ENCODE measurements around the gene CCDC9B.

Gene CCDC9B

DNA sequence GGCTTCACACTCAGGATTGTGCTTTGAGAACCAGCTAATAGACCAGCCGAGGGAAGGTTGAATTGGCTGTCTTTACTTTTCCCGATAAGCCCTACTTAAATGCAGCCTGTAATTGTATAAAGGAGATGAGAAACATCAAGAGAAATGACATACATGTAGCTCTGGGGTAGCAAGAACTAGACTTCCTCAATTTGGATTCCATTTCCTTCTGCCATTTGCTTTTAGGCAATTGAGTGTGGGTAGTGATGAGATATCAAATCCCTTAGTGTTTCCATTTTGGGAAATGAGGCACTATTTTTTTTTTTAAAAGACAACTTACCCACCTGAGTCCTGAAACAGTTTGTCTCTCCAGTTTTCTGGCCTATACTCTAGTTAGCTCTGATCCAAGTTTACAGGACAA lies 15.0 kb downstream of the CCDC9B start:
- no peak for DNase-seq

DNA sequence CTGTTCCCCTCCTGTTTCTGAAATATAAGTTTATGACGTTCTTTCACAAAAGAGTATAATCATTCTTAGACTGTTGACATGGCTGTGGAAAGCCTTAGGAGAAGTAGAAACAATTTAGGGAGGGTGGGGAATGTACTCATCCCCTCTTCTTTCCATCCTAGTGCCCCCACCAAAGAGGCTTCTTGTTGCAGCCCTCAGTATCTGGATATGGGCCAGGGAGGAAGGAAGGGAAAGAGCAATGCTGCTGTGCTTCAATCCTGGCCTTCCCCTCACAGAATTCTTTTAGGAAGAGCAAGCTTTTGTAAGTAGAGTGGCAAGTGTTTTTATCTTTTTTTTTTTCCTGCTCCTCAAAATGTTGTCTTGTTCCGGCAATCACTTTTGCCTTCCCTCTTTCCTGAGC lies 15.6 kb downstream of the CCDC9B start:
- no peak for DNase-seq

DNA sequence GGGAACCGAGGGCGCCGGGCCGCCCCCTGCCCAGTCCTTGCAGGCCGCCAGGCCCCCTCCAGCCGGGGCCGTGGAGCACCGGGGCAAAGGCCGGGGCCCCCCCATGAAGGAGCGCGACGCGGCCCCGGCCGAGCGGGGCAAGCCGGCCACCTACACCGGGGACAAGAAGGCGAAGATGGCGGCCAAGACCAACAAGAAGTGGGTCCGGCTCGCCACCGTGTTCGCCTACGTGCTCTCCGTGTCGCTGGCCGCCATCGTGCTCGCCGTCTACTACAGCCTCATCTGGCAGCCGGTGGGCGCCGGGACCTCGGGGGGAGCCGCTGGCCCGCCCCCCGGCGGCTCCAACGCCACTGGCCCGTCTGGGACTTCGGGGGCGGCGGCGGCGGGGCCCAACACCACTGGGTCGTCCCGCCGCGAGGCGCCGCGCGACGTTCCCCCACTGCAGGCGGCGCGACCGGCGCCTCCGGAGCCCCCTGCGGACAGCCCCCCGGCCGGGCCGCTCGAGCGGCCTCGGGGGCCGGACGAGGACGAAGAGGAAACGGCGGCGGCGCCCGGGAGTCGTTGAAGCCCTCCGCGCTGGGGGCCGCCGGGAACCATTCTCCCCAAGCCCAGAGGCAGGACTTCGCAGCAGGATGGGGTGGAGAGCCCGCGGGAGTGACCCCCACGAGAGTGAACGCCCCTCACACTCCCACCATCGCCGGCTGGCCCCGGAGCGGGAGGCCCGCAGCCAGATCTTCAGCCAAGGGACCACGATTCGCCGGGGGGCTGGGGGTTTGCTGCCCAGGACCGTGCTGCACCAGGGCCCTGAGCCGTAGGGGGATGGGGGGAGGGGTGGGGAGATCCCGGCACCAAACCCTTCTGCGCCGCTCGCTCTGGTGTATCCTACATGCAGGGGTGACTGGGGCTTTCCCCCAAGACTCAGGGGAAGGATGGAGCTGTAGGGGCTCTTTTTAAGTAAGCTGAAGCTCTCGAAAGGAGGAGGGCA lies 16.5 kb downstream of the CCDC9B start:
- peak; percentile 45 for DNase-seq

DNA sequence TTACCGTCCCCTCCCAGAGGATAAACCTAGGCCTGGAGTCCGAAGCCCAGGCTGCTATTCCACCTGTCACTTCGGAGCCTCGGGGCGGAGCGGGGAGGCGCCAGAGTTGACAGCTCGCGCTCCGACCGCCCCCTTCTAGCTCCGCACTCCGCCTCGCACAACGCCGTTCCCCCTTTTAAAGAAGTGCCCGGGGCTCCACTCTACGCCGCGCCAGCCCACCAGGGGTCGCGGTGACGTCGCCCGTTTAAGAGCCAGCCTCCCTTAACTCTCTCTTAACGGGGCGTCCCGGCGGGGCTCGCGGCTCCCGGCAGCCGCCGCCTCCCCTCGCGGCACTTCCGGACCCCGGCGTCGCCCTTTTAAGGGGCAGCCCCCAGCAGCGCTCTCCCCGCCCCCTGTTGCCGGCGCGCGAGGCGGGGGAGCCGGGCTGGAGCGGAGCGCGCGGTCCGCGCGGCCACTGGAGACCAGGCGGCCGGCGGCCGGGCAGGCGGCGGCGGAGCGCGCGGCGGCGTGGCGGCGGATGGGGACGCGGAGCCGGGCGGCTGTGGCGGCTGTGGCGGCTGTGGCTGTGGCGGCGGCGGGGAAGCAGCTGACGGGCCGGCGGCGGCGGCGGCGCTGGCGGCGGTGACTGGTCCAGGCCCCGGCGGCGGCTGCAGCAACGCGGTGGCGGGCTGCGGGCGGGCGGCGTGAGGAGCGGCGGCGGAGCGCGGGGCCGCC lies 17.3 kb downstream of the CCDC9B start, which contains the start of gene INAFM2:
TSS of gene INAFM2 (plus strand) at position 454 of the 714 bp plus-strand sequence. CDS start 364 bp downstream, outside the sequence.
- DNase-seq = peak; percentile 91

DNA sequence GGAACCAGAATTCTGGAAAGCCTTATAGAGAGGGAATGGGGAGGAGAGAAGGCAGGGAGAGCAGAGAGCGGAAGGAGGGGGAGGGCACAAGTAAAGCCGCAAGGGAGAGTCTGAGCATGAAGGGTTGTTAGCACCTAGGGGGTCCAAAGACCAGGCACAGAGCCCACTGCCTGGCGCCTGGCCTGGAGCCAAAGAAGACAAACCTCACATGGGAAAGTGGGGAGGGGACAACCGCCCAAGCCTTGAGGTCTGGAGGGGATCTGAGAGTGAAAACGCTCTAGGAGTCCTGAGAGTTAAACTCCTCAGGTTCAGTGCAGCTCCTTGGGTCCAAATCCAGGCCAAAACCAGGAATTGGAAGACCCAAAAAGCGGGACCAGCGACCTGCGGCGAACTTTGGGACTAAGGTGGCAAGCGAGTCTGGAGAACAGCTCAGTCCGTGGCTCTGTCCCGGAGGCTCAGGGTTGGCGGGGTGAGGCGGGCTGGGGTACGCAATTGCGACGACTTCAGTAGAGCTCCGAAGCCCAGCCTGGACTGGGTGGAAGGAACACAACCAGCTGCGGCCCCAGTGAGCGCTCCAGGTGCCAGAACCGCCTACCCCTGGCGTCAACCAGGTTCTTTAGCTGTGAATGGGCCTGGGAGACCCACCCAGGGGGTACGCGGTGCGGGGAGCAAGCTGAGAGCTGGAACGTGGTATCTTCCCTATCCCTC lies 18.1 kb downstream of the CCDC9B start:
- DNase-seq = no peak

DNA sequence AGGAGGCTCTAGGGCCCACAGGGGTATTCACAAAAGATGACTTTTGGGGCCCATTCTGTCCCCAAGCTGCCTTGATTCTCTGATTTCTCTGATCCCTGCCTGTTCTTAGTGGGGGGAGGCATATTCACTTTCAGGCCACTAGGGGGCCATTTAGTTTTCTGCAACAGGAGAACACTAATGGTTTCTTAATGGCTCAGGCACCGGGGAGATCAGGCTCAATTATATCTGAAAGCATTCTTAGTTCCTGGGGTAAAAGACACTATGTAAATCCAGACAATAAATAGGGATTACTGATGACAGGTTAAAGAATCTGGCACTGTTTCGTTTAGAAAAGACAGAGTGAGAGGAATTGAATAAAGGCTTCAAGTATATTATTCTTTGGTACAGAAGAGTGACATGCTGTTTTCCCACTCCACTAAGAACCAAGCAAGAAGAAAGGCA lies 19.8 kb downstream of the CCDC9B start:
- DNase-seq = peak; percentile 69

DNA sequence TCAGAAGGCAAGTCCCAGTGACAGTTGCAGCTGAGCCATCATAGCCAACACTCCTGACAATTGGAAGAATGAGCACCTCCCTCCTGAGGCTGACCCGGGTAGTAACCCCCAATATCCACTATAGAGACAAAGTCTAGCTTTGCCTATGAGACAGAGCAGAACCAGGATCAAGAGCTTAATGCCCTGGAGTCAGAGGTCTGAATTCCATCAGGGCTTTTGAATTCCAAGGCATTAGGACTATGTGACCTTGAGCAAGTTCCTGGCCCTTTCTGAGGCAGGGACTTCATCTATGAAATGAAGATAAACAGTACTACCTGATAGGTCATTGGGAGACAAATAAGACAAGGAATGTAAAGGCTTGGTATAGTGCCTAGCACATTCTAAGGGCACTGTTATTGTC lies 20.3 kb downstream of the CCDC9B start:
- no peak for DNase-seq

DNA sequence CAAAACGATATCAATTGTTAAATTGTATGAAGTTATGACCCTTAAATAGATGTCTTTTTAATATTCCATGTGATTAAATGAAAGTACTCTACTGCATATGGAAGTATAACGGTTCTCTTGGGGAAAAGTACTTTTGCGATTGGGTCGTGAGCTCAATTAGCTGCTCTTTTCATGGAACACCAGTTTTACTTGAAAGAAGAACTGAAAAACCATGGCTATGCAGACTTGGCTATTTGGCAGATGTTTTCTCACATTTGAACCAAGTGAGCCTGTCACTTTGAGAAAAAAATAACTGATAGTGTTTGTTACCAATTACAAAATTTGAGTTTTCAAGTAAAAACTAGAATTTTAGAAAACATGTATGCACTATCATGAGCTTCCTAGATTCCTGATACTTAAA lies 23.2 kb downstream of the CCDC9B start:
- DNase-seq = no peak

DNA sequence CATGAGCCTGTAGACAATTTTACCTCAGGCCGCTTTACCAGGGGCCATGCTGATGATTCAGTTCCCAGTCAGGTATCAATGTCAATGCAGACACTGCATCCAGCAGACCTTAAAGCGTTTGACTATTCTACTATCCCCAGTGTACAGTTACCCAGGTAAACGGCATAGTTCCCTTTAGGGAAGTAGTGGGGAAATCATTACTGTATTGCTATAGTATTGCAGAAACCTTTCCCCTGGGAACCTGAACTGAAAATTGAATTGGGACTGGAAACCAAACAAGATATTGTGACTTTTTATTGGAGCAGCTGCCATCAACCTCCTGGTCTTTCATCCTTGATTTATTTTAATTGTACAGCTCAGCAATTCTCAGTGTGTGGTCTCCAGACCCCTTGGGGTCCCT lies 23.8 kb downstream of the CCDC9B start:
- DNase-seq = no peak

DNA sequence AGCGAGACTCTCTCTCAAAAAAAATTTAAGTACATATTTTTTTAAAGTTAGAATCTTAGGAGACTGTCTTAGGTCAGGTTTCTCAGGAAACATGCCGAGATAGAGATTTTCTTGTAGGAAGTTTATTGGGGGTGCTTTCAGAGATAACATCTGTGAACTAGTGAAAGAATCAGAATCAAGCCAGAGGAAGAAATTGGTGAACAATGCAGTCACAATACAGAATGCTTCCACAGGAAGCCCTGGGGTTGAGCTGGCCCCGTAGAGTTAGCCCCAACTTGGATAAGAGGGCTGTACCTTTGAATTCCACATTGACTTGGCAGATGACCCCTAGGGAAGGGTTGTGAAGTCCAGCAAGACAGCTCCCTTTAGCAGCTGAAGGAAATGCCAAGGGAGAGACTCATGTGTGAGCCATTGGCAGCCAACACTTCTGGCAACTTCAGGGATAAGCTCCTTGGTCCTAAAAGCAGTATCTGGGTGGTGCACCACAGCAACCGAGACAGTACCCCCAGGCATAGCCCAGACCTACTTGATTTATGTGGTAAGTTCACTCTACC lies 25.9 kb downstream of the CCDC9B start:
- DNase-seq = no peak

DNA sequence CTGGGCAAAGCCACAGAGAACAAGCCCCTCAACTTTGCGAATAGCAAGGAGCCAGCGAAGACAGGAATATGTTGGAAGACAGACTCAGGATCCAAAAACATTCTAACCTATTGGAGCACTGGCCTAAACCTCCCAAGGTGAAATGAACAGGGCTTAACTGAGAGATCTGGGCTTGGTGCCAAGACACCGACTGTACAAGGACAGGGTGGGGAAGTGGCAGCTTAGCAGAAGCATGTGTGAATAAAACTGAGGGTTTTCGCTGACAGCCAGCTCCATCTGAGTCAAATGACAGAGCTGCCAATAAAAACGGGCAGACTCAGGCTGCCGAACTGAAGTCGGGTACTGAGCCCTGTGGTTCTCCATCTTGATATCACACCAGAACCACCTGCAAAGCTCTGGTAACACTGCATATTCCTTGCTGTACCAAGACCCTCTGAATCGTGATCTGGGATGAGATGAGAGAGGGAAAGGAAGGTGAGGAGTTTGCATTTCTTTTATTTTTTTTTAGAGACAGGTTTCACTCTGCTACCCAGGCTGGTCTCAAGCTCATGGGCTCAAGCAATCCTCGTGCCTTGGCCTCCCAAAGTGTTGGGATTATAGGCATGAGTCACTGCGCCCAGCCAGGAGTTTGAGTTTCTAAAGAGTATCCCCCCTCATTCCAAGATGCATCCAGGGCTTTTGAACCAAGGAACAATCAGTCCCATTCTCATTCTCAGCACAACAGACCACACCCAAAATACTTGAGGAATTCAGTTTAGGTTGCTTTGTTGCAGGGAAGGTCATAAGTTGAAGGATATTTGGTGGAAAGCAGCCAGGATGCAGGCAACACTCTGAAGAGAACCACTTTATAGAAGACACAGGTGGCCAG lies 27.0 kb downstream of the CCDC9B start:
- DNase-seq = peak; percentile 41

DNA sequence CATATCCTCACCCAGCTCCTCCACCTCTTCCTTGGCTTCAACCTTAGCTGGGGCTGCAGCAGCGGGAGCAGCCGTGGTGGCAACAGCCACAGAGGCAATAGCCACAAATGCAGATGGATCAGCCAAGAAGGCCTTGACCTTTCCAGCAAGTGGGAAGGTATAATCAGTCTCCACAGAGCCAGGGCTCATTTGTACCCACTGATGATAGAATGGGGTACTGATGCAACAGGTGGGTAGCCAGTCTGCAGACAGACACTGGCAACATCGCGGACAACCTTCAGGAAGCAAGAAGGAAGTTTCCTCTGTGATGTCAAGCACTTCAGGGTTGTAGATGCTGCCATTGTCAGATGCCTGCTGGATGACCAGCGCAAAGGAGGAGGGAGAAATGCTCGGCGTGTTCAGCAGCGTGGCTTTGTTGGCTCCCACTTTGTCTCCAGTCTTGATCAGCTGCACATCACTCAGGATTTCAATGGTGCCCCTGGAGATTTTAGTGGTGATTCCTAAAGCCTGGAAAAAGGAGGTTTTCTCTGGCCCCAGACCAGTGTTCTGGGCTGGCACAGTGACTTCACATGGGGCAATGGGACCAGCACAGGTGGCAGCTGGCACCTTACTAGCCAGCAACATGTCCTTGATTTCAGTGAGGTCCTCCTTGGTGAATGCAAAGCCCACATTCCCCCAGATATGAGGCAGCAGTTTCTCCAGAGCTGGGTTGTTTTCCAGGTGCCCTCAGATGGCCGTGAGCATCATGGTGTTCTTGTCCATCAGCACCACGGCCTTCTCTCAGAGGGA lies 28.2 kb downstream of the CCDC9B start:
- DNase-seq = no peak

DNA sequence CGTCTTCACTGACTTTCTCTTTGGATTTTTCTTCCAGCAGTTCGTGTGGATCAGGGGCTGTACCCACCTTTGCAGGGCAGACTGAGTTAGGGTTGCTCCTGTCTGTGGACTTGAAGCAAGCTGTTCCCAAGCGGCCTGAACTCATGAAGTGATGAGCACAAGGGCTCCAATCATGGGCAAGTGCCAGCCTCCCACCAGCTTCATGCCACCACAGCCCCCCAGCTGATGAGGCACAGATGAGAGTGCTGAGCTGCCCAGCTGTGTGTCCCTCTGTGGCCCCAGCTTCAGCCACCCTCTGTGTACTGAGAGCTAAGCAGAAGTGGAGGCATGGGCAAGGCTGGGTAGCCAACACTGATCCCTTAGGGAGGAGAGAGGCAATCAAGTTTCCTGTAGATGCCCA lies 29.7 kb downstream of the CCDC9B start:
- DNase-seq = no peak

DNA sequence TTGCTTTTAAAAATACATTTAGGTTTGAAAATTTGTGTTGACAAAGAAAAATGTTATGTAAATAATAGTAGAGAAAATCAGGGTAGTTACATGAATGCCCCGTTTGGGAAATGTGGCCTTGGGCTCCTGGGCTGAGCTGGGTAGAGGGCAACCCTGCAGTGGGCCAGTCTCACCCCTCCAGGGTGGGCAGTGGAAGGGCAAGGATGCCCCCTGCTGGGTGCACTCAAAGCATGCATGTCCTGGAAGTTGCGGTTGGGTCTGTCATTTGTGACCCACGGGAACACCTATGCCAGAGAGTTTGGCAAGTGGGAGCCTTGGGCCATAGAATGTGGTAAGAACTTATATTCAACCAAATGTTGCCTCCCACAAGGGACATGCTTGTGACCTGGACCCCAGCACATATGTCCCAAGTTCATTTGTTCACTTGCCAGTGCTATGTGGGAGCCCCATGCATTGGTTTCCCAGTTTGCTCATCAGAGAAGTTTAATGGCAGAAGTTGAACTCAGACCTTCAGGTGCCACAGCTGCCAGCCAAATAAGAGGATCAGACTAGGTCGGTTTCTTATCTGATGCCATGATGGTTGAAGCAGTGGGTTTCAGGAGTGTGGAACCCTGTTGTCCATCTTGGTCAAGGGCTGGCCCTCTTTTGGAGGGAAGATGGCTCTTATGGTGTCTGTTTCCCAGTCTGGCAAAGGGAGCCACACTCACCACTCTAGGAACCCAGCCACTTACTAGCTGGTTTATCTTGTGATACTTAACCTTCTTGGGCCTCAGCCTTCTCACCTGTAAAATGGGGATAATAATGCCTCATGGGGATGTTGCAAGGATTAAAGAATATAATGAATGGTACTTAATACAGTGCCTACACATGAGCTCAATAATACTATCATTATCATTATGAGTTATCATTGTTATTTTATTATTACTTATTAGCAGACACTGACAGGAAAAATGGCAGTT lies 30.5 kb downstream of the CCDC9B start:
- DNase-seq = peak; percentile 78

DNA sequence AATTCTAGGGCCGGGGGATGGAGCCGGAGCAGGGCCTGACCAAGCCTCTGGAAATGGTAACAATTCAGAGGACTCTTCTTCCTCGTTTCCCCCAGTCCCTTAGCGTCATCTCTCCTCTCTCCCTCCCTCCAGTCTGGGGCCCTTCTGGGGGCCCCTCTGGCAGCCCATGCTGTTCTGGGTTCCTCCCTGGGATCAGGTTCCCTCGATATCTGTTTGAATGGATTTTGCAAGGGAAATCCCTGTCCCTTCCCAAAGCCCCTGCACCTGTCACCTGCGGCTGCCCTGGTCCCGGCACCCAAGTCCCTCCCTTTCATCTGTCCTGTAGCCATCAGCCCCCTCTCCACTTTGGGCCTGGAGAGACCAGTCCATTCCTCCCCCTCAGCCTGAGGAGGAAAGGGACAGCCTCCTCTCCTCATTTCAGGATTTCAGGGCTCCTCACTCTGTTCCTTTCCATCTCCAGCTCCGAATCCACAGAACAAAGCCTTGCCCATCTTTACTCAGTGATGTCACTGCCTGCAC lies 31.3 kb downstream of the CCDC9B start:
- DNase-seq = no peak

DNA sequence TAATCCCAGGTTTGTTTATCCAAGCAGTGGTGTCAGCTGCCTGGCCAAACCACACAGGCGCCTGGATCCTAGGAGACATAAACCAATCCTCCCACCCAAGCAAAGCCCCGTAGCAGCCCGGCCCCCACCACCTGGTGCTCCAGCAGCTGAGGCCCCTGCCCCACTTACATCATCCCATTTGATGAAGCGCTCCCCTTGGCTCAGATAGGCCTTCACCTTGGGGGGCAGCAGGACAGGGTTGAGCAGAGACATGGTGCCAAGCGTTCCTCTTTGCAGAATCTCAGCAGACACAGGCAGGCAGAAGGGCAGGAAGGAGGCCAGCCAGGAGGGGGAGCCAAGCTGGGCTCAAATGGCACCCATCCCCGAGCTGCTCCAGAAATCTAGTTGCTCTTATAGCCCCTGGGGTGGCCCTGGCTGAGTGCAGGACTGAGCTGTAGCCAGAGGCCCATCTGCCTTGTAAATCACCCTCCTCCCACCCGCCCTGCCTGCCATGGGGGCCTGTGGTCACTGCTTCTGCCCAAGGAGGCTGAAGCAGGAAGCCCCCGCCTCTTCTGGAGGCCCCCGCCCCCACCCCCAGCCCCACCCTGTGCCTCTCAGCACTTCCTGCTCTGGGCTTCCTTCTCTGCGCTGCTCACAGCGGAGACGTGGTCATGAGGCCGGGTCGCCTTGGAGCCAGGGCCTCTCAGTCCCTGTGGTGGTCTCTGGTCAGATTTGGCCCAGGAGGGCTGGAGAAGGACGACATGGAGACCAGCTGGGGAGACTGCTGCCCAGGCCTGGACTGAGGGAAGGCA lies 33.1 kb downstream of the CCDC9B start, which contains the start of gene PLCB2:
TSS of gene PLCB2 (minus strand) at position 515 of the 791 bp plus-strand sequence. CDS start at position 252, 263 bp downstream.
- peak; percentile 77 for DNase-seq

DNA sequence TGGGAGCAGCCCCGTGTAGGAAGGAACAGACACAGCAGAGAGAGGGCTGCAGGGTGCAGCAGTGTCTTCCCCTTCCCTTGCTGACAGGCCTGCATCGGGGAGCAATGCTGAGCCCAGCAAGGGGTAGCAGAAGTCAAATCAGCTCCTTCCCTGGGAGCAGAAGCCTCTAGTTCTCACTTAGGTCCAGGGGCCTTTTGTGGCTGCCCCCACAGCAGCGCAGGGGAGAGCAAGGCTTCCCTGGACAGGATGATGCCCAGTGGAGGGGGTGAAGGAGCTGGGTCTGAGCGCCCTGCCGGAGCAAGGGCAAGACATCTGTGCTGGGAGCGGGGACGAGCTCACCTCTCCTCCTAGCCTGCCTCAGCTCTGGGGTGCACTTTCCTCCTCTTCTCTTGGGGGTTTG lies 33.8 kb downstream of the CCDC9B start:
- no peak for DNase-seq

DNA sequence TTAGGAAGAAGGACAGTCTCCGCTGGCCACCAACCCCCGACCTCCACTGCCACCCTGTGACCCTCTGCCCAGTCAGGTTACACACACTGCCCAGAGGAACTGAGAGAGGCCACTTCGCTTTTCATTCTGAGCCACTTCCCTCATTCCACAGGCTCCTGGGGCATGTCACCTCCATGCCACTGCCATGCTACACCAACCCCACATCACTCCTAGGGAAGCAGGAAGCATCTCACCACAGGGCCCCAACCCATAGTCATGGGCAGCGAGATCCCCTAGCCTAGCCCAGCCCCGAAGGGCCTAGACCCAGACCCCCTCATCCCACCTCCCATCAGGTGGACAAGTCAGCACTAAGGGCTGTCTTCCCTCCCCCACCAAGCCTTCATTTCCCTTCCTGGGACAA lies 34.4 kb downstream of the CCDC9B start:
- DNase-seq = no peak

DNA sequence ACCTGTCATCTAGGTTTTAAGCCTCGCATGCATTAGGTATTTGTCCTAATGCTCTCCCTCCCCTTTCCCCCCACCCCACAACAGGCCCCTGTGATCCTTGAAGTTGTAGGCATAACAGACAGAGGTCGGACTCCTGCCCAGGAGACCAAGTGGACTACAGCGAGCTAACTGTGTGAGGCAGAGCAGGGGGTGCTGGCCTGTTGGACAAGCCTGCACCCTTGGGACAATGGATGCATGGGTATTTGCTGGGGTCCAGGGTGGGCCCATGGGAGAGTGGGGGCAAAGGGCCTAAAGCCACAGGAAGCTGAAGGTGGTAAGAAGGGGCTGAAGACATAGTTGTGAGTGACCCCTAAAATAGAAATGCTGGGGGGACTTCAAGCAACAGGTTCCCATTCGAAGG lies 35.5 kb downstream of the CCDC9B start:
- DNase-seq = no peak
